LNCaP clone FGC (cell line): ENCODE results near the gene GJC2.

Experiments used
- DNase-seq: peaks from one replicate; pipeline ENCODE4 v3.0.0-alpha.2; 2011; ENCODE audit warnings: low read depth
- H3K4me3 ChIP-seq: 2 replicates; pipeline ENCODE4 v1.5.1; 2011; ENCODE audit warnings: mild to moderate bottlenecking, low read depth, low read length, control low read depth
- TF ChIP-seq, protein P1 (sequence below): IDR thresholded peaks from 2 replicates; pipeline ENCODE4 v1.5.1; 2012; ENCODE audit warnings: mild to moderate bottlenecking; ENCODE audit not compliant: control insufficient read depth, insufficient read depth; ENCODE audit errors: extremely low read depth

Gene GJC2

GRCh38 chr1:228105270-228105995, 44.3 kb upstream of the GJC2 start:
- no peak for DNase-seq
- H3K4me3 ChIP-seq = no peak overlapping the region
- TF ChIP-seq, protein P1, sequence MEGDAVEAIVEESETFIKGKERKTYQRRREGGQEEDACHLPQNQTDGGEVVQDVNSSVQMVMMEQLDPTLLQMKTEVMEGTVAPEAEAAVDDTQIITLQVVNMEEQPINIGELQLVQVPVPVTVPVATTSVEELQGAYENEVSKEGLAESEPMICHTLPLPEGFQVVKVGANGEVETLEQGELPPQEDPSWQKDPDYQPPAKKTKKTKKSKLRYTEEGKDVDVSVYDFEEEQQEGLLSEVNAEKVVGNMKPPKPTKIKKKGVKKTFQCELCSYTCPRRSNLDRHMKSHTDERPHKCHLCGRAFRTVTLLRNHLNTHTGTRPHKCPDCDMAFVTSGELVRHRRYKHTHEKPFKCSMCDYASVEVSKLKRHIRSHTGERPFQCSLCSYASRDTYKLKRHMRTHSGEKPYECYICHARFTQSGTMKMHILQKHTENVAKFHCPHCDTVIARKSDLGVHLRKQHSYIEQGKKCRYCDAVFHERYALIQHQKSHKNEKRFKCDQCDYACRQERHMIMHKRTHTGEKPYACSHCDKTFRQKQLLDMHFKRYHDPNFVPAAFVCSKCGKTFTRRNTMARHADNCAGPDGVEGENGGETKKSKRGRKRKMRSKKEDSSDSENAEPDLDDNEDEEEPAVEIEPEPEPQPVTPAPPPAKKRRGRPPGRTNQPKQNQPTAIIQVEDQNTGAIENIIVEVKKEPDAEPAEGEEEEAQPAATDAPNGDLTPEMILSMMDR = no peak

DNA sequence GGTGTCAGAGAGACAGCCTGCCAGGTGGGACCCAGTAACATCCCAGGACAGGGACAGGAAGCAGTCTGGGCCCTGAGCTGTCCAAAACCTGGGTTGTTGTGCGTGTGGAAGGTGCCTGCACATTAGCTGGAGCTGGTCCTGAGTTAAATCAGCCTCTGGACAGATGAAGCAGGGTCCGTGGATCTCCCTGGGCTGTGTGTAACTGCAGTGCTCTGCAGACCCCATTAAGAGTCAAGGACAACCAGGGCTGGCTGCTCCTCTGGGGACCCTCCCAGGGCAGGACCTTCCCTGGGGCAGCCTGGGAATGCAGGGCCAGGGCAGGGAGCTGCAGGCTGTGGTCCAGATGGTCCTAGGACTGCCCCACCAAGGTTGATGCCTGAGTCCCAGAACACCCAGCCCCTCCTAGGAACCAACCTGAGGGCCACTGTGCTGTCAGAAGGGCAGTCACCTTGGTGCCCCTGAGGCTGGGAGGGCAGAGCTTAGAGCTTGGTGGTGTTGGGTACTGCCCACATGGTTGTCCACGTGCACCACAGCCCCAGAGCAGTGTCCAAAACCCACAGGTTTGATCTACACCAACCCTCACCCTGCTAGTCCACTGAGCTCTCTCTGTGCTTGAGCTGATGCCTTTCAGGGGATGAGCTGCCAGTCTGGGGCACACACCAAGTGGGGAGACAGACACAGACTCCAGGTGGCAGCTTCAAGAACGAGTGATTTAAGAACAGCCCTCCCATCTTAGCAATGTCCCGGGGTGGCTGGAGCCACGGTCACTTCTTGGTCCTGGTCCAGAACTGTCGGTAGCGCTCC, 43.5 kb upstream of the GJC2 start:
- H3K4me3 ChIP-seq = no peak overlapping the region
- TF ChIP-seq, protein P1 = no peak
- DNase-seq = no peak

DNA sequence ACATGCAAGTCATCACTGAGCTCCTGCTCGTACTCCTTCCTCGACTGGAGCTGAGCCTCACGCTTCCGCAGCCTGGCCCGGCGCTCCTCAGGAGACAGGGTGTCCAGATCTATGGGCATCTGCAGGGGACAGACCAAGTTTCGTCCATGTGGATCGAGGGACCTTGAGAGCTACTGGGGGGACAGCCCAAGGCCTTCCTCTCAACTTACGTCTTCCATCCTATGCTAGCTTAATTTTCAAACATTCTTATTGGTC, 43.0 kb upstream of the GJC2 start:
- no peak overlapping the region for H3K4me3 ChIP-seq
- no peak for DNase-seq
- TF ChIP-seq, protein P1 = no peak

- H3K4me3 ChIP-seq = peak overlapping the region; percentile 99
- TF ChIP-seq, protein P1 = no peak
- no peak for DNase-seq
These were observed 42.1 kb upstream of the GJC2 start for GRCh38 chr1:228107636-228108035.

GRCh38 chr1:228108055-228108690, 41.6 kb upstream of the GJC2 start:
- peak overlapping the region; percentile 99 for H3K4me3 ChIP-seq
- DNase-seq = no peak
- TF ChIP-seq, protein P1 = no peak

GRCh38 chr1:228108742-228109072, 41.0 kb upstream of the GJC2 start:
- peak overlapping the region; percentile 99 for H3K4me3 ChIP-seq
- no peak for DNase-seq
- TF ChIP-seq, protein P1 = no peak
